IMR-90 (cell line): ENCODE results near the gene FOCAD. TPM values are rescaled to one million over a fixed set of nuclear protein-coding genes. Genes with fewer than 3 reads are reported as not detected.

Experiments
- ATAC-seq: fragments of 200-7000 bp; cut with Tn5 transposase; 2 replicates; pipeline ENCODE4 v1.9.1; 2020; ENCODE audit warnings: low read depth, mild to moderate bottlenecking, moderate library complexity
- BruUV-seq: library from RNA; stranded (reverse); fragments of 400-500 nt; replicated peaks from 2 replicates; lab custom pipeline; 2021; lab: Mats Ljungman, UMichigan
- CTCF ChIA-PET: fragments of 300-600 bp; formaldehyde crosslinking; extraction: SDS; loops from one replicate; lab custom pipeline; 2021; ENCODE audit warnings: antibody characterized with exemption; lab: Yijun Ruan, JAX
- POLR2A ChIA-PET: fragments of 300-600 bp; sonication (Branson Sonifier 250); formaldehyde crosslinking; loops from one replicate; lab custom pipeline; 2022; ENCODE audit warnings: antibody characterized with exemption; ENCODE audit not compliant: unreplicated experiment; lab: Charles Lee
- DNase-seq: peaks from one replicate; pipeline ENCODE4 v3.0.0; 2013
- H2AFZ ChIP-seq: replicated peaks from 2 replicates; pipeline ENCODE3; 2013; ENCODE audit warnings: low read length, mild to moderate bottlenecking; ENCODE audit not compliant: poor library complexity
- H2AK5ac ChIP-seq: 2 replicates; pipeline ENCODE4 v1.6.1; 2013; ENCODE audit warnings: low read depth, low read length, inconsistent platforms
- H2AK9ac ChIP-seq: replicated peaks from 2 replicates; pipeline ENCODE3; 2013; ENCODE audit warnings: mild to moderate bottlenecking, low read depth, low read length, moderate library complexity; ENCODE audit not compliant: poor library complexity
- H2BK120ac ChIP-seq: 2 replicates; pipeline ENCODE4 v1.6.1; 2013; ENCODE audit warnings: low read depth, low read length, inconsistent platforms
- H2BK15ac ChIP-seq: 3 replicates; pipeline ENCODE4 v1.6.1; 2013; ENCODE audit warnings: low read depth, low read length, inconsistent platforms
- H2BK20ac ChIP-seq: 2 replicates; pipeline ENCODE4 v1.6.1; 2013; ENCODE audit warnings: low read depth, mild to moderate bottlenecking, inconsistent platforms, low read length, moderate library complexity
- H2BK5ac ChIP-seq: 2 replicates; pipeline ENCODE4 v1.6.1; 2013; ENCODE audit warnings: mild to moderate bottlenecking, low read depth, low read length, inconsistent platforms; ENCODE audit not compliant: poor library complexity, severe bottlenecking
- H3K14ac ChIP-seq: replicated peaks from 2 replicates; pipeline ENCODE4 v1.6.1; 2013; ENCODE audit warnings: low read depth, low read length, inconsistent platforms
- H3K18ac ChIP-seq: 2 replicates; pipeline ENCODE4 v1.6.1; 2013; ENCODE audit warnings: low read depth, low read length, control low read depth
- H3K23ac ChIP-seq: 2 replicates; pipeline ENCODE4 v1.6.1; 2013; ENCODE audit warnings: low read depth, low read length, inconsistent platforms
- H3K27ac ChIP-seq: 2 replicates; pipeline ENCODE4 v1.5.1; 2013; ENCODE audit warnings: mild to moderate bottlenecking, control low read depth, low read length; ENCODE audit not compliant: insufficient read depth
- H3K27me3 ChIP-seq: 2 replicates; pipeline ENCODE4 v1.6.1; 2013; ENCODE audit warnings: low read length; ENCODE audit not compliant: control insufficient read depth, insufficient read depth
- H3K36me3 ChIP-seq: 2 replicates; pipeline ENCODE4 v1.6.1; 2013; ENCODE audit warnings: low read length, mixed read lengths; ENCODE audit not compliant: control insufficient read depth, insufficient read depth
- H3K4ac ChIP-seq: 2 replicates; pipeline ENCODE4 v1.6.1; 2013; ENCODE audit warnings: low read depth, low read length, inconsistent platforms
- H3K4me1 ChIP-seq: 2 replicates; pipeline ENCODE4 v1.6.1; 2013; ENCODE audit warnings: low read length, mixed read lengths; ENCODE audit not compliant: control insufficient read depth, insufficient read depth
- H3K4me2 ChIP-seq: 2 replicates; pipeline ENCODE4 v1.6.1; 2013; ENCODE audit warnings: low read depth, mild to moderate bottlenecking, control low read depth, low read length, moderate library complexity
- H3K4me3 ChIP-seq: 2 replicates; pipeline ENCODE4 v1.5.1; 2013; ENCODE audit warnings: low read depth, mild to moderate bottlenecking, control low read depth, low read length, moderate library complexity; ENCODE audit not compliant: insufficient read depth
- H3K56ac ChIP-seq: 2 replicates; pipeline ENCODE4 v1.6.1; 2013; ENCODE audit warnings: low read length, inconsistent platforms; ENCODE audit not compliant: insufficient read depth; ENCODE audit errors: extremely low read depth
- H3K79me1 ChIP-seq, 2 experiments: 2 replicates each; pipeline ENCODE4 v1.6.1; 2013; ENCODE audit warnings: low read length in 2 of 2, inconsistent platforms in 1 of 2, low read depth in 1 of 2
- H3K9ac ChIP-seq: 2 replicates; pipeline ENCODE4 v1.6.1; 2013; ENCODE audit warnings: low read depth, low read length, control low read depth
- H3K9me1 ChIP-seq: 2 replicates; pipeline ENCODE4 v1.6.1; 2013; ENCODE audit warnings: low read length, inconsistent platforms; ENCODE audit not compliant: insufficient read depth
- H3K9me3 ChIP-seq: 2 replicates; pipeline ENCODE4 v1.6.1; 2013; ENCODE audit warnings: low read length; ENCODE audit not compliant: control insufficient read depth, insufficient read depth
- H4K20me1 ChIP-seq: 2 replicates; pipeline ENCODE4 v1.6.1; 2013; ENCODE audit warnings: low read length, inconsistent platforms; ENCODE audit not compliant: insufficient read depth
- H4K5ac ChIP-seq: 2 replicates; pipeline ENCODE4 v1.6.1; 2013; ENCODE audit warnings: mild to moderate bottlenecking, low read depth, low read length, control low read depth
- H4K8ac ChIP-seq, 2 experiments: 2 replicates each; pipeline ENCODE4 v1.6.1; 2013; ENCODE audit warnings: low read depth in 2 of 2, low read length in 2 of 2, control low read depth in 1 of 2, inconsistent platforms in 1 of 2
- H4K91ac ChIP-seq: 2 replicates; pipeline ENCODE4 v1.6.1; 2013; ENCODE audit warnings: low read depth, low read length, inconsistent platforms; ENCODE audit not compliant: insufficient read depth
- BHLHE40 ChIP-seq: fragments of 150-350 bp; IDR thresholded peaks from 2 replicates; pipeline ENCODE4 v1.6.1; 2016; ENCODE audit warnings: mild to moderate bottlenecking, low read depth, low read length
- MAFK ChIP-seq: IDR thresholded peaks from 2 replicates; pipeline ENCODE4 v1.6.1; 2012; ENCODE audit warnings: low read depth, low read length, improper control_type of control experiment
- MAZ ChIP-seq: IDR thresholded peaks from 2 replicates; pipeline ENCODE4 v1.6.1; 2012; ENCODE audit warnings: low read depth, mild to moderate bottlenecking, low read length, improper control_type of control experiment, moderate library complexity, borderline replicate concordance
- NFE2L2 ChIP-seq: fragments of 150-350 bp; IDR thresholded peaks from 2 replicates; pipeline ENCODE4 v1.6.1; 2016; ENCODE audit warnings: low read depth, mild to moderate bottlenecking, low read length
- RCOR1 ChIP-seq: IDR thresholded peaks from 2 replicates; pipeline ENCODE4 v1.6.1; 2012; ENCODE audit warnings: mild to moderate bottlenecking, low read length, improper control_type of control experiment; ENCODE audit not compliant: insufficient replicate concordance
- RFX5 ChIP-seq: IDR thresholded peaks from 2 replicates; pipeline ENCODE4 v1.8.0; 2012; ENCODE audit warnings: low read depth, mild to moderate bottlenecking, low read length, moderate library complexity
- WGBS, 2 experiments: methylation state at CpG; one replicate each; pipeline versions ENCODE4 v1.1.5 to v1.1.7; 2013; ENCODE audit warnings: missing lambda C conversion rate in 2 of 2; ENCODE audit not compliant: insufficient read length in 1 of 2; ENCODE audit errors: extremely low coverage in 2 of 2; 5-methylcytosine and 5-hydroxymethylcytosine counted together
- dilution Hi-C: fragments of 300-500 bp; cut with HindIII; formaldehyde crosslinking; loops from one replicate; pipeline ENCODE4 v1.14.3; 2018; ENCODE audit warnings: low sequenced_read_pairs; ENCODE audit not compliant: unreplicated experiment
- in situ Hi-C: fragments of 300-500 bp; cut with MboI; formaldehyde crosslinking; loops from 3 replicates; pipeline ENCODE4 v1.14.3; 2019; ENCODE audit warnings: low sequenced_read_pairs, inconsistent platforms, mixed read lengths
- intact Hi-C: fragments of 100-400 bp; cut with micrococcal nuclease; formaldehyde crosslinking; loops from 2 replicates; pipeline ENCODE4 v1.10.0; 2022
- polyA plus RNA-seq, 3 experiments: library from polyadenylated mRNA; depleted of rRNA; stranded (reverse); fragments of >200 nt; gene quantifications; 2 replicates each; pipeline ENCODE4 v1.2.3, GENCODE V29; 2012; ENCODE audit warnings: low replicate concordance in 1 of 3
- total RNA-seq: library from RNA; depleted of rRNA; stranded (reverse); fragments of >200 nt; gene quantifications from 2 replicates; pipeline ENCODE4 v1.2.3, GENCODE V29; 2012
- TF ChIP-seq, protein P1 (sequence below): fragments of 150-350 bp; IDR thresholded peaks from 2 replicates; pipeline ENCODE4 v1.6.1; 2017; ENCODE audit warnings: mild to moderate bottlenecking, antibody characterized with exemption, low read length, low read depth

The FOCAD gene
- total and polyA plus RNA-seq, 2 of the 4 experiments (the other 2 are of a cell fraction) = 28.8 to 91.2 TPM

- no peak overlapping the region for H2BK20ac ChIP-seq
- no peak overlapping the region for H2BK5ac ChIP-seq
- ATAC-seq (no peak), DNase-seq (no peak)
- POLR2A ChIA-PET = no interaction called here
- no peak overlapping the region for H3K27ac ChIP-seq
- H2AK9ac ChIP-seq = no peak overlapping the region
- in situ Hi-C loops = loop anchor here (10.0 kb wide), 2 partner anchors 594 to 1024 kb away; no protein-coding TSS in a partner anchor
- no peak overlapping the region for H3K18ac ChIP-seq
- H3K36me3 ChIP-seq = peaks cover 12% of the 10 kb centered on the region
- H2BK15ac ChIP-seq = no peak overlapping the region
- H2BK120ac ChIP-seq = no peak overlapping the region
- H4K20me1 ChIP-seq = no peaks in the 10 kb centered on the region
- no peak overlapping the region for H4K91ac ChIP-seq
- no peaks in the 10 kb centered on the region for H3K9me3 ChIP-seq
- H3K4me3 ChIP-seq = no peak overlapping the region
- H3K23ac ChIP-seq = no peak overlapping the region
- no peak overlapping the region for H4K8ac ChIP-seq
- no CpG with 5 or more reads among the region's 4 CpGs for WGBS, 2 experiments
- no peak overlapping the region for H2AK5ac ChIP-seq
- CTCF ChIA-PET = no interaction called here
- H2AFZ ChIP-seq = no peak overlapping the region
- dilution Hi-C loops = loop anchor here (25.0 kb wide), 1 partner anchor 586 kb away; no protein-coding TSS in a partner anchor
- no peak overlapping the region for H3K4ac ChIP-seq
- no peak overlapping the region for H3K14ac ChIP-seq
- H3K4me2 ChIP-seq = no peak overlapping the region
- no peak overlapping the region for H3K9ac ChIP-seq
- no peaks in the 10 kb centered on the region for H3K27me3 ChIP-seq
- H3K4me1 ChIP-seq = no peaks in the 10 kb centered on the region
- H3K56ac ChIP-seq = no peak overlapping the region
- H3K9me1 ChIP-seq = 0 out of 2 replicates have a peak, but pooled peaks cover 3% of the 10 kb centered on the region
- intact Hi-C loops = loop anchor here (10.0 kb wide), 1 partner anchor 514 kb away; no protein-coding TSS in a partner anchor
- no TSS peak for BruUV-seq
- H4K5ac ChIP-seq = no peak overlapping the region
- no peaks in the 10 kb centered on the region for H3K79me1 ChIP-seq
- TF ChIP-seq BHLHE40 (no peak), MAFK (no peak), RFX5 (no peak), MAZ (no peak), RCOR1 (no peak), NFE2L2 (no peak)
- TF ChIP-seq, protein P1, sequence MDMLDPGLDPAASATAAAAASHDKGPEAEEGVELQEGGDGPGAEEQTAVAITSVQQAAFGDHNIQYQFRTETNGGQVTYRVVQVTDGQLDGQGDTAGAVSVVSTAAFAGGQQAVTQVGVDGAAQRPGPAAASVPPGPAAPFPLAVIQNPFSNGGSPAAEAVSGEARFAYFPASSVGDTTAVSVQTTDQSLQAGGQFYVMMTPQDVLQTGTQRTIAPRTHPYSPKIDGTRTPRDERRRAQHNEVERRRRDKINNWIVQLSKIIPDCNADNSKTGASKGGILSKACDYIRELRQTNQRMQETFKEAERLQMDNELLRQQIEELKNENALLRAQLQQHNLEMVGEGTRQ = no peak
Observed at GRCh38 chr9:20948703-20949102, 264.6 kb downstream of the FOCAD start.
